Neural progenitor cell (in vitro differentiated cells): ENCODE measurements around the gene P2RY6.

Experiments
- EZH2phosphoT487 ChIP-seq: fragments of 200-600 bp; sonication (generic); IDR thresholded peaks from 2 replicates; pipeline ENCODE4 v1.6.1; 2017; ENCODE audit warnings: antibody characterized with exemption
- TF ChIP-seq, protein P1 (sequence below): fragments of 200-600 bp; sonication (generic); IDR thresholded peaks from 2 replicates; pipeline ENCODE4 v1.5.1; 2017; ENCODE audit warnings: antibody characterized with exemption, mild to moderate bottlenecking

DNA sequence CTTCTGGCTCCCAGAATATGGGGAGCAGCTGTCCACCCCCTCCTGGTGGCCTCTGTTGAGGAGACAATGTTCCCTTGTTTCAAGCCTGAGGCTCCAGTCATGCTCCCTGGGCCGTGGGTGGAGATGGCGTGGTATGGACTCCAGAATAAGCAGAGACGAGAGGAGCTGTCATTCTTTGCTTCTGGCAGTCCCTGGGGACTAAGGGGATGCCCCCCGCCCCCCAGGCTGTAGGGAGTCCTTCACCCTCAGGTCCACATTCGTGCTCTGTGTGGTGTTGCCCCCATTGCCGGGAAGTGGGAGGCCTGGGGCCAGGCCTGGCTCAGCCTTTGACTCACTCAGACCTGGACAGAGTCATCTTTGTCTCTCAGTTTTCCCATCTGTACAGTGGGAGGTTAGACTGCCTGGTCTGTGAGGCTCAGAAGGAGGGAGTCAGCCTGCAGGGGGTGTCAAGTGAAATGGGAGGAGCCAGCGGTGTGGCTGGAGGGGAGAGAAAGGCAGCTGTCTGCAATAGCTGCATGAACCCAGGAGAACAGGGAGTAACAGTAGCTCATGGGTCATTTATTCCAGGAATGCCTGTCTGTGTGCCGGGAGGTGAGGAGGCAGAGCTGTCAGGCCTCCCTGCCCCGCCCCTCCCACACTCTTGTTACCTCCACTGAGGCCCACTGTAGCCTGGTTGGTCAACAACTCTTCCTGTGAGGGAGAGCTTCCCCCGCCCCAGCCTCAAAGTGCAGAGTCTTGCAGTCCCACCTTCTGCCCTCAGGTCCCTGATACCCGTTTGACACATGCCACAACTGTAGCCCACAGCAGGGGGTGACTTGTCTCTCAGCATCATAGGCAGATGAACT, 42.2 kb downstream of the P2RY6 start:
- TF ChIP-seq, protein P1, sequence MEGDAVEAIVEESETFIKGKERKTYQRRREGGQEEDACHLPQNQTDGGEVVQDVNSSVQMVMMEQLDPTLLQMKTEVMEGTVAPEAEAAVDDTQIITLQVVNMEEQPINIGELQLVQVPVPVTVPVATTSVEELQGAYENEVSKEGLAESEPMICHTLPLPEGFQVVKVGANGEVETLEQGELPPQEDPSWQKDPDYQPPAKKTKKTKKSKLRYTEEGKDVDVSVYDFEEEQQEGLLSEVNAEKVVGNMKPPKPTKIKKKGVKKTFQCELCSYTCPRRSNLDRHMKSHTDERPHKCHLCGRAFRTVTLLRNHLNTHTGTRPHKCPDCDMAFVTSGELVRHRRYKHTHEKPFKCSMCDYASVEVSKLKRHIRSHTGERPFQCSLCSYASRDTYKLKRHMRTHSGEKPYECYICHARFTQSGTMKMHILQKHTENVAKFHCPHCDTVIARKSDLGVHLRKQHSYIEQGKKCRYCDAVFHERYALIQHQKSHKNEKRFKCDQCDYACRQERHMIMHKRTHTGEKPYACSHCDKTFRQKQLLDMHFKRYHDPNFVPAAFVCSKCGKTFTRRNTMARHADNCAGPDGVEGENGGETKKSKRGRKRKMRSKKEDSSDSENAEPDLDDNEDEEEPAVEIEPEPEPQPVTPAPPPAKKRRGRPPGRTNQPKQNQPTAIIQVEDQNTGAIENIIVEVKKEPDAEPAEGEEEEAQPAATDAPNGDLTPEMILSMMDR: no peak
- TF ChIP-seq EZH2phosphoT487: no peak
